K562 (cell line): ENCODE measurements around the gene CCDC196. TPM values are rescaled to one million over a fixed set of nuclear protein-coding genes. Genes with fewer than 3 reads are reported as not detected.
A peak's percentile ranks its signal among the peaks of the same experiment; 100 is the strongest.

Source experiments
- CBFA2T3 ChIP-seq: fragments of 450-650 bp; IDR thresholded peaks from 2 replicates; pipeline ENCODE4 v1.6.1; 2017
- CBX3 ChIP-seq, 2 experiments: IDR thresholded peaks; 1 replicate in 1 of 2; 2 replicates in 1 of 2; pipeline ENCODE4 v1.6.1; 2012; ENCODE audit warnings: inconsistent platforms in 2 of 2, low read length in 2 of 2, borderline replicate concordance in 1 of 2, control low read depth in 1 of 2
- CHD4 ChIP-seq: fragments of 200-600 bp; sonication (generic); IDR thresholded peaks from 3 replicates; pipeline ENCODE4 v1.6.1; 2012; ENCODE audit warnings: low read depth, mild to moderate bottlenecking, mixed read lengths, low read length, inconsistent platforms; ENCODE audit not compliant: insufficient read depth, insufficient replicate concordance, poor library complexity, severe bottlenecking
- FOSL1 ChIP-seq: fragments of 200-800 bp; sonication (Bioruptor generic); conservative IDR thresholded peaks from 2 replicates; pipeline ENCODE4 v1.6.1; 2016; ENCODE audit warnings: missing genetic modification characterization, missing compliant biosample characterization
- HMG20B ChIP-seq: fragments of 250-450 bp; sonication (Bioruptor Pico); IDR thresholded peaks from 2 replicates; pipeline ENCODE4 v1.5.0; 2021; ENCODE audit warnings: mild to moderate bottlenecking
- ILF3 ChIP-seq: fragments of 450-650 bp; IDR thresholded peaks from 2 replicates; pipeline ENCODE4 v1.6.1; 2018; ENCODE audit warnings: antibody characterized with exemption, mild to moderate bottlenecking, moderate library complexity, borderline replicate concordance
- KLF13 ChIP-seq: fragments of 450-650 bp; IDR thresholded peaks from 2 replicates; pipeline ENCODE4 v1.6.1; 2016; ENCODE audit warnings: missing genetic modification characterization, low read depth, mild to moderate bottlenecking, missing compliant biosample characterization, moderate library complexity, borderline replicate concordance
- NCOA2 ChIP-seq, 2 experiments: fragments of 450-650 bp; IDR thresholded peaks; 2 replicates each; pipeline ENCODE4 v1.6.1; 2018; ENCODE audit warnings: mild to moderate bottlenecking in 2 of 2, moderate library complexity in 1 of 2; ENCODE audit not compliant: partially characterized antibody in 2 of 2
- NCOR1 ChIP-seq: fragments of 450-650 bp; IDR thresholded peaks from 2 replicates; pipeline ENCODE4 v1.6.1; 2016; ENCODE audit warnings: mild to moderate bottlenecking, moderate library complexity
- NR4A1 ChIP-seq, 2 experiments: fragments of 250-450 bp in 1 of 2; fragments of 450-650 bp in 1 of 2; sonication (Bioruptor Pico) in 1 of 2; IDR thresholded peaks; 2 replicates each; pipeline versions ENCODE4 v1.4.0 to v1.6.1; 2016 to 2020; ENCODE audit warnings: mild to moderate bottlenecking in 2 of 2, missing compliant biosample characterization in 1 of 2, missing genetic modification characterization in 1 of 2, moderate library complexity in 1 of 2
- NRF1 ChIP-seq, 2 experiments: fragments of 450-650 bp; IDR thresholded peaks in 1 of 2; conservative IDR thresholded peaks in 1 of 2; 2 replicates each; pipeline ENCODE4 v1.6.1; 2014; ENCODE audit warnings: mild to moderate bottlenecking in 2 of 2
- SAP30 ChIP-seq: fragments of 200-600 bp; sonication (generic); IDR thresholded peaks from 2 replicates; pipeline ENCODE4 v1.6.1; 2012; ENCODE audit warnings: borderline replicate concordance, low read depth, mild to moderate bottlenecking, moderate library complexity, low read length, control low read depth, inconsistent platforms; ENCODE audit not compliant: insufficient read depth, poor library complexity, severe bottlenecking
- SPI1 ChIP-seq: IDR thresholded peaks from 2 replicates; pipeline ENCODE4 v1.6.1; 2011; ENCODE audit warnings: low read depth, low read length, control low read depth, borderline replicate concordance
- STAT5A ChIP-seq: IDR thresholded peaks from 2 replicates; pipeline ENCODE4 v1.6.1; 2012; ENCODE audit warnings: low read length, inconsistent platforms, borderline replicate concordance
- TAF9B ChIP-seq: fragments of 450-650 bp; IDR thresholded peaks from 2 replicates; pipeline ENCODE4 v1.6.1; 2018; ENCODE audit warnings: mild to moderate bottlenecking; ENCODE audit not compliant: partially characterized antibody
- TBP ChIP-seq: optimal IDR thresholded peaks from 2 replicates; pipeline ENCODE3; 2011; ENCODE audit warnings: low read depth, low read length, improper control_type of control experiment
- ZNF57 ChIP-seq: fragments of 450-650 bp; formaldehyde crosslinking; IDR thresholded peaks from 2 replicates; pipeline ENCODE4 v1.4.0; 2020; ENCODE audit warnings: mild to moderate bottlenecking, moderate library complexity
- ZNF699 ChIP-seq: fragments of 250-450 bp; sonication (Bioruptor Pico); IDR thresholded peaks from 2 replicates; pipeline ENCODE4 v1.8.0; 2021; ENCODE audit warnings: mild to moderate bottlenecking, moderate library complexity; ENCODE audit not compliant: insufficient replicate concordance
- polyA plus RNA-seq, 8 experiments: library from polyadenylated mRNA; depleted of rRNA in 4 of 8; stranded (reverse) in 5 of 8; unstranded in 3 of 8; fragments of >200 nt; fragmentation: Nextera tagmentation in 2 of 8; fragmentation: Illumina TruSeq in 1 of 8; extraction: Ambion mirVana in 2 of 8; extraction: Trizol in 1 of 8; gene quantifications; 2 replicates each; pipeline versions ENCODE4 v1.2.1 to v1.2.3, GENCODE V29; 2011 to 2014; ENCODE audit warnings: inconsistent platforms in 1 of 8, missing spikeins in 1 of 8
- total RNA-seq, 7 experiments: library from RNA; depleted of rRNA in 6 of 7; stranded (reverse); fragments of >200 nt in 6 of 7; fragmentation: Illumina TruSeq in 2 of 7; extraction: Trizol in 2 of 7; gene quantifications; 2 replicates each; pipeline versions ENCODE4 v1.2.1 to v1.2.3, GENCODE V29; 2011 to 2021; ENCODE audit warnings: low replicate concordance in 1 of 7
- TF ChIP-seq, protein P1 (sequence below), 2 experiments: fragments of 450-650 bp; conservative IDR thresholded peaks; 2 replicates each; pipeline ENCODE4 v1.6.1; 2017; ENCODE audit warnings: mild to moderate bottlenecking in 2 of 2, moderate library complexity in 2 of 2
- TF ChIP-seq, protein P2 (sequence below): fragments of 450-650 bp; formaldehyde crosslinking; conservative IDR thresholded peaks from 2 replicates; pipeline ENCODE4 v1.4.0; 2022; ENCODE audit warnings: mild to moderate bottlenecking, missing genetic modification characterization
- TF ChIP-seq, protein P3 (sequence below): fragments of 450-650 bp; IDR thresholded peaks from 2 replicates; pipeline ENCODE4 v1.6.1; 2016; ENCODE audit warnings: low read depth, mild to moderate bottlenecking, moderate library complexity
- TF ChIP-seq, protein P4 (sequence below): fragments of 450-650 bp; formaldehyde crosslinking; IDR thresholded peaks from 2 replicates; pipeline ENCODE4 v1.4.0; 2020; ENCODE audit warnings: mild to moderate bottlenecking, moderate library complexity

CCDC196 gene
- total and polyA plus RNA-seq, 9 of the 15 experiments (the other 6 are each of a cell fraction or from before 2014, with no cell fraction given), result not detected

DNA sequence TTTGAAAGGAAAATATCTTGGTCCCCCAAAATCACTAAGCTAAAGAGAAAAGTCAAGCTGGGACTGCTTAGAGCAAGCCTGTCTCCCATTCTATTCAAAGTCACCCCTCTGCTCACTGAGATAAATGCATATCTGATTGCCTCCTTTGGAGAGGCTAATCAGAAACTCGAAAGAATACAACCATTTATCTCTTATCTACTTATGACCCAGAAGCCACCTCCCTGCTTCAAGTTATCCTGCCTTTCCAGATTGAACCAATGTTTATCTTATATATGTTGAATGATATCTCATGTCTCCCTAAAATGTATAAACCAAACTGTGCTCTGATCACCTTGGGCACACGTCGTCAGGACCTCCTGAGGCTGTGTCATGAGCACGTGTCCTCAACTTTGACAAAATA is 14.6 kb upstream of the CCDC196 start (continued):
- TF ChIP-seq, protein P1, sequence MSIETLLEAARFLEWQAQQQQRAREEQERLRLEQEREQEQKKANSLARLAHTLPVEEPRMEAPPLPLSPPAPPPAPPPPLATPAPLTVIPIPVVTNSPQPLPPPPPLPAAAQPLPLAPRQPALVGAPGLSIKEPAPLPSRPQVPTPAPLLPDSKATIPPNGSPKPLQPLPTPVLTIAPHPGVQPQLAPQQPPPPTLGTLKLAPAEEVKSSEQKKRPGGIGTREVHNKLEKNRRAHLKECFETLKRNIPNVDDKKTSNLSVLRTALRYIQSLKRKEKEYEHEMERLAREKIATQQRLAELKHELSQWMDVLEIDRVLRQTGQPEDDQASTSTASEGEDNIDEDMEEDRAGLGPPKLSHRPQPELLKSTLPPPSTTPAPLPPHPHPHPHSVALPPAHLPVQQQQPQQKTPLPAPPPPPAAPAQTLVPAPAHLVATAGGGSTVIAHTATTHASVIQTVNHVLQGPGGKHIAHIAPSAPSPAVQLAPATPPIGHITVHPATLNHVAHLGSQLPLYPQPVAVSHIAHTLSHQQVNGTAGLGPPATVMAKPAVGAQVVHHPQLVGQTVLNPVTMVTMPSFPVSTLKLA (conservative IDR thresholded peaks at IDR 0.05), result no peak
- TF ChIP-seq ILF3, result no peak
- no peak for TF ChIP-seq CBX3 (IDR thresholded peaks at IDR 0.05; ENCODE audit: borderline replicate concordance in 1 of 2, low read length in 2 of 2)
- no peak for TF ChIP-seq FOSL1
- no peak for TF ChIP-seq NR4A1 (CRISPR knock-in tag; IDR thresholded peaks at IDR 0.05)
- TF ChIP-seq NR4A1 (tag; IDR thresholded peaks at IDR 0.05), result no peak
- TF ChIP-seq STAT5A, result peak; percentile 30; the same call in 1 of the 2 replicates
- TF ChIP-seq ZNF57 (CRISPR knock-in tag), result no peak
- peak; percentile 91 for TF ChIP-seq CBFA2T3
- TF ChIP-seq, protein P2, sequence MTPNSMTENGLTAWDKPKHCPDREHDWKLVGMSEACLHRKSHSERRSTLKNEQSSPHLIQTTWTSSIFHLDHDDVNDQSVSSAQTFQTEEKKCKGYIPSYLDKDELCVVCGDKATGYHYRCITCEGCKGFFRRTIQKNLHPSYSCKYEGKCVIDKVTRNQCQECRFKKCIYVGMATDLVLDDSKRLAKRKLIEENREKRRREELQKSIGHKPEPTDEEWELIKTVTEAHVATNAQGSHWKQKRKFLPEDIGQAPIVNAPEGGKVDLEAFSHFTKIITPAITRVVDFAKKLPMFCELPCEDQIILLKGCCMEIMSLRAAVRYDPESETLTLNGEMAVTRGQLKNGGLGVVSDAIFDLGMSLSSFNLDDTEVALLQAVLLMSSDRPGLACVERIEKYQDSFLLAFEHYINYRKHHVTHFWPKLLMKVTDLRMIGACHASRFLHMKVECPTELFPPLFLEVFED (CRISPR knock-in tag), result no peak
- TF ChIP-seq NCOR1, result peak; percentile 77
- TF ChIP-seq TBP, result no peak
- TF ChIP-seq, protein P3, sequence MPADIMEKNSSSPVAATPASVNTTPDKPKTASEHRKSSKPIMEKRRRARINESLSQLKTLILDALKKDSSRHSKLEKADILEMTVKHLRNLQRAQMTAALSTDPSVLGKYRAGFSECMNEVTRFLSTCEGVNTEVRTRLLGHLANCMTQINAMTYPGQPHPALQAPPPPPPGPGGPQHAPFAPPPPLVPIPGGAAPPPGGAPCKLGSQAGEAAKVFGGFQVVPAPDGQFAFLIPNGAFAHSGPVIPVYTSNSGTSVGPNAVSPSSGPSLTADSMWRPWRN, result peak; percentile 65
- TF ChIP-seq NRF1 (conservative IDR thresholded peaks at IDR 0.05 in 1 of 2, IDR thresholded peaks at IDR 0.05 in 1 of 2), result no peak
- no peak for TF ChIP-seq CHD4
- no peak for TF ChIP-seq NCOA2 (IDR thresholded peaks at IDR 0.05; ENCODE audit: partially characterized antibody in 2 of 2)
- TF ChIP-seq SAP30, result no peak
- no peak for TF ChIP-seq HMG20B (CRISPR knock-in tag)
- no peak for TF ChIP-seq ZNF699 (CRISPR knock-in tag)
- no peak for TF ChIP-seq TAF9B
- TF ChIP-seq, protein P4, sequence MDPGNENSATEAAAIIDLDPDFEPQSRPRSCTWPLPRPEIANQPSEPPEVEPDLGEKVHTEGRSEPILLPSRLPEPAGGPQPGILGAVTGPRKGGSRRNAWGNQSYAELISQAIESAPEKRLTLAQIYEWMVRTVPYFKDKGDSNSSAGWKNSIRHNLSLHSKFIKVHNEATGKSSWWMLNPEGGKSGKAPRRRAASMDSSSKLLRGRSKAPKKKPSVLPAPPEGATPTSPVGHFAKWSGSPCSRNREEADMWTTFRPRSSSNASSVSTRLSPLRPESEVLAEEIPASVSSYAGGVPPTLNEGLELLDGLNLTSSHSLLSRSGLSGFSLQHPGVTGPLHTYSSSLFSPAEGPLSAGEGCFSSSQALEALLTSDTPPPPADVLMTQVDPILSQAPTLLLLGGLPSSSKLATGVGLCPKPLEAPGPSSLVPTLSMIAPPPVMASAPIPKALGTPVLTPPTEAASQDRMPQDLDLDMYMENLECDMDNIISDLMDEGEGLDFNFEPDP (CRISPR knock-in tag), result no peak
- no peak for TF ChIP-seq SPI1
- no peak for TF ChIP-seq KLF13 (tag)
